MCF 10A (cell line): Measurements from ENCODE around the gene EGLN2. TPM values are rescaled to one million over a fixed set of nuclear protein-coding genes. Genes with fewer than 3 reads are reported as not detected.
"Not testable (repeated sequence)": the region's sequence is repeated elsewhere in the genome, so short reads cannot be mapped to it uniquely, and the experiment has no call there.

Experiments
- BruUV-seq: library from RNA; stranded (reverse); fragments of 400-500 nt; replicated peaks from 2 replicates; lab custom pipeline; 2021; lab: Mats Ljungman, UMichigan
- CTCF ChIA-PET: fragments of 300-600 bp; sonication (Branson Sonifier 250); formaldehyde crosslinking; extraction: SDS; loops from one replicate; lab custom pipeline; 2021; ENCODE audit warnings: antibody characterized with exemption, inconsistent platforms; lab: Yijun Ruan, JAX
- POLR2A ChIA-PET: fragments of 300-600, 350-650 bp; sonication (Branson Sonifier 250); formaldehyde crosslinking; extraction: SDS; loops from one replicate; lab custom pipeline; 2020; ENCODE audit warnings: antibody characterized with exemption, inconsistent platforms; lab: Yijun Ruan, JAX
- DNase-seq: peaks from one replicate; pipeline ENCODE4 v3.0.0-alpha.2; 2018; ENCODE audit not compliant: unreplicated experiment
- H3K27ac Mint-ChIP-seq: one replicate; pipeline ENCODE4 v1.8.0; 2022; ENCODE audit warnings: mild to moderate bottlenecking, low read depth, mixed read lengths; ENCODE audit not compliant: unreplicated experiment
- H3K27me3 Mint-ChIP-seq: one replicate; pipeline ENCODE4 v1.8.0; 2022; ENCODE audit warnings: mixed read lengths; ENCODE audit not compliant: insufficient read depth, unreplicated experiment
- H3K36me3 Mint-ChIP-seq: one replicate; pipeline ENCODE4 v1.8.0; 2022; ENCODE audit warnings: mild to moderate bottlenecking, moderate library complexity, mixed read lengths; ENCODE audit not compliant: insufficient read depth, unreplicated experiment
- H3K4me1 Mint-ChIP-seq: one replicate; pipeline ENCODE4 v1.8.0; 2022; ENCODE audit warnings: mixed read lengths; ENCODE audit not compliant: insufficient read depth, unreplicated experiment
- H3K4me3 Mint-ChIP-seq: one replicate; pipeline ENCODE4 v1.8.0; 2022; ENCODE audit warnings: mild to moderate bottlenecking, moderate library complexity, mixed read lengths; ENCODE audit not compliant: unreplicated experiment
- H3K9me3 Mint-ChIP-seq: one replicate; pipeline ENCODE4 v1.8.0; 2022; ENCODE audit warnings: mixed read lengths; ENCODE audit not compliant: unreplicated experiment
- intact Hi-C: fragments of 100-400 bp; cut with micrococcal nuclease; formaldehyde crosslinking; loops from 2 replicates; pipeline ENCODE4 v1.14.1; 2022
- total RNA-seq: library from RNA; stranded (reverse); gene quantifications from 2 replicates; pipeline ENCODE4 v1.2.3, GENCODE V29; 2022
- TF ChIP-seq, protein P1 (sequence below): fragments of 200-600 bp; IDR thresholded peaks from one replicate; pipeline ENCODE4 v1.8.0; 2022; ENCODE audit warnings: antibody characterized with exemption, mild to moderate bottlenecking; ENCODE audit not compliant: unreplicated experiment

The EGLN2 gene
- total RNA-seq, 1 experiment from 2014 or later = 55.6 TPM

DNA sequence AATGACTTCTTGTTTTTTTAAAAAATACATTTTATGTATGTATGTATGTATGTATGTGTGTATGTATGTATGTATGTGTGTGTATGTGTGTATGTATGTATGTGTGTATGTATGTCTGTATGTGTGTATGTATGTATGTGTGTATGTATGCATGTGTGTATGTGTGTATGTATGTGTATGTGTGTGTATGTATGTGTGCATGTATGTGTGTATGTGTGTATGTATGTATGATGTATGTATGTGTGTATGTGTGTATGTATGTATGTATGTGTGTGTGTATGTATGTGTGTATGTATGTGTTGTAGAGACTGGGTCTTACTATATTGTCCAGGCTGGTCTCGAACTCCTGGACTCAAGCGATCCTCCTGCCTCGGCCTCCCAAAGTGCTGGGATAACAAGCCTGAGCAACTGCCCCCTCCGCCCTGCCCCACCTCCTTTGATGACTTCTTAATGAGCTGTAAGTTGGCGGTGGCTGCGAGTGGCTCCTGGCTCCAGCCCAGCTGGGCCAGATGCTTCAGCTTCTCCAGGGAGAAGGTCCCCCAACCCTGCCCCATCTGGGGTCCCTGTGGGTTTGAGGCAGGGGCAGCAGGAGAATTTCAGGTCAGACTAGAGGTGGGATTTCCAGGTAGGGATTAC lies 26.6 kb downstream of the EGLN2 start:
- H3K27ac Mint-ChIP-seq, POLR2A ChIA-PET, BruUV-seq, DNase-seq, H3K27me3 Mint-ChIP-seq, H3K9me3 Mint-ChIP-seq, CTCF ChIA-PET, intact Hi-C loops, H3K4me3 Mint-ChIP-seq, H3K4me1 Mint-ChIP-seq: not testable (repeated sequence)
- H3K36me3 Mint-ChIP-seq = peaks cover 17% of the 10 kb centered on the region

DNA sequence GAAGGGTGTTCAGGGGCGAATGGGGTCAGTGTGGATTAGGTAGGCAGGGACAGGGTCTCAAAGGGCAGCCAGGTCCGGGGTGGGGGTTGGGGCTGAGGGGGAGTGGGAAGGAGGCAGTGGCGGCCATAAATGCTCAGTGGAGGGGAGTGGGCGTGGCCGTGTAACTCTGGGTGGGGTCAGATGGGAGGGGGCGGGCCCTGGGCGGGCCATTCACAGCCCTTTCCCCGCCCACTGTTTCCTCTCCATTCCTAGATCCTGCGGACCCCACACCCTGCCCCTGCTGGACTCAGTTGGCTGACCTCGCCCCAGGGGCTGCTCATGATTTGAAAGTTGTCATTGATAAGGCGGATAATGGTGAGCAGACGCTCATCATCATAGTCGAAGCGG lies 27.3 kb downstream of the EGLN2 start:
- intact Hi-C loops, H3K9me3 Mint-ChIP-seq, H3K4me1 Mint-ChIP-seq, H3K27ac Mint-ChIP-seq, H3K4me3 Mint-ChIP-seq, POLR2A ChIA-PET, H3K27me3 Mint-ChIP-seq, DNase-seq, BruUV-seq: not testable (repeated sequence)
- CTCF ChIA-PET = interaction anchor here (0.6 kb wide), 1 partner anchor 66 kb away, joined by 3 read pairs; no protein-coding TSS in a partner anchor
- H3K36me3 Mint-ChIP-seq = peaks cover 17% of the 10 kb centered on the region

DNA sequence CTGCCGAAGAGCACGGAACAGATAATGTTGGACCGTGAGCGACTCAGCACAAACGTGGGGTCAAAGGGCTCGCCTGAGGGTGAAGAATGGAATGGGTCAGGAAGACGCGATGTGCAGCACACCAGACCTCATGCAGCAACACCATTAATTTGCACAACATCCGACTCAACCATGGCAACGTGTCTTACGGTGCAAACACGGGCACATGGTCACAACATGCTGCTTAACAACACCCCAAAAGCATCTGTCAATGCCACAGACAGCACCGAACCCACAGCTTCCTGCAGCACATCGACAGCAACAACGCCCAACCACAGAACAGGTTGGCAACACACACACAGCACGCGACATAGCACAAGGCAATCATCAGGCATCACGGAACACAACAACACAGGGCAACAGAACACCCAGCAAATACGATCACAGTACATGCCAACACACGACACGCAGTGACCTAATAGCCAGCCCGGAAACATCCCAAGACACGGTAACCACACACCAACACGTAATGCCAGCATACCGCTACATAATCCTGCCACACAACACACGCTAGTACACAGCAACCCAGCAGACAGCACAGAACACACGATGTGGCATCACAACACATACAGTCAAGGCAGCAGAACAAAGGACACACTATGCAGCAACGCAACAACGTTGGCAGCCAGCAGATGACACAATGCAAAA lies 27.9 kb downstream of the EGLN2 start:
- H3K4me1 Mint-ChIP-seq, H3K9me3 Mint-ChIP-seq, DNase-seq, BruUV-seq, H3K27ac Mint-ChIP-seq, intact Hi-C loops, POLR2A ChIA-PET, H3K27me3 Mint-ChIP-seq, H3K4me3 Mint-ChIP-seq: not testable (repeated sequence)
- CTCF ChIA-PET = interaction anchor here (0.6 to 1.1 kb wide), 3 partner anchors 8 to 165 kb away, joined by 3 read pairs; no protein-coding TSS in a partner anchor
- peaks cover 17% of the 10 kb centered on the region for H3K36me3 Mint-ChIP-seq

DNA sequence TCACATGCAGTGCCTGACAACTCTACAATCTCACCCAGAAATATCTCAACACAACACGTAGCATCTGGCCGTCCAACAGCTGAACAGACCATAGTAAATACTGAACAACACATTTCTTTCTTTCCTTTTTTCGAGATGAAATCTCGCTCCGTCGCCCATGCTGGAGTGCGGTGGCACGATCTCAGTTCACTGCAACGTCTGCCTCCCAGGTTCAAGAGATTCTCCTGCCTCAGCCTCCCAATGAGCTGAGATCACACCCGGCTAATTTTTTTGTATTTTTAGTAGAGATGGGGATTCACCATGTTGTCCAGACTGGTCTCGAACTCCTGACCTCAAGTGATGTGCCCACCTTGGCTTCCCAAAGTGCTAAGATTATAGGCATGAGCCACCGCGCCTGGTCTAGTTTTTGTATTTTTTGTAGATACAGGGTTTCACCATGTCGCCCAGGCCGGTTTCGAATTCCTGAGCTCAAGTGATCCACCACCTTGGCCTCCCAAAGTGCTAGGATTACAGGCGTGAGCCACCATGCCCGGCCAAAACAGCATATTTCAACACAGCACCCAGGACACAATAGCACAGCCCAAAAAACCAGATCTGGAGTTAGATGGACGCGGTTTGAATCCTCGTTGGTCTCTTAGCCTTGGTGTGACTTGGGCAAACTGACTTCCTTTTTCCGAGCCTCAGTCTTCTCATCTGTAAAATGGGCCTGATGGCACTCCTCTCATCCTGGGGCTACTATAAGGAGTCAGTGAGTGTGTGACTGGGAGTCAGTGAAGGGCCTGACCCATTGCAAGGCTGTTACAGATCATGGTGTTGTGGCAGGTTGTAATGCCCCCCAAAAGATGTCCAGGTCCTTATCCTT lies 28.6 kb downstream of the EGLN2 start:
- H3K9me3 Mint-ChIP-seq = no peaks in the 10 kb centered on the region
- intact Hi-C loops = no loop called here
- H3K4me3 Mint-ChIP-seq = no peak overlapping the region
- H3K27ac Mint-ChIP-seq = no peak overlapping the region
- no peaks in the 10 kb centered on the region for H3K27me3 Mint-ChIP-seq
- H3K36me3 Mint-ChIP-seq = peaks cover 17% of the 10 kb centered on the region
- ChIA-PET CTCF (interaction anchor here (1.1 to 1.3 kb wide), 3 partner anchors 7 to 165 kb away, joined by 3 to 4 read pairs (median 3); no protein-coding TSS in a partner anchor), POLR2A (no interaction called here)
- peaks cover 13% of the 10 kb centered on the region for H3K4me1 Mint-ChIP-seq
- TF ChIP-seq, protein P1, sequence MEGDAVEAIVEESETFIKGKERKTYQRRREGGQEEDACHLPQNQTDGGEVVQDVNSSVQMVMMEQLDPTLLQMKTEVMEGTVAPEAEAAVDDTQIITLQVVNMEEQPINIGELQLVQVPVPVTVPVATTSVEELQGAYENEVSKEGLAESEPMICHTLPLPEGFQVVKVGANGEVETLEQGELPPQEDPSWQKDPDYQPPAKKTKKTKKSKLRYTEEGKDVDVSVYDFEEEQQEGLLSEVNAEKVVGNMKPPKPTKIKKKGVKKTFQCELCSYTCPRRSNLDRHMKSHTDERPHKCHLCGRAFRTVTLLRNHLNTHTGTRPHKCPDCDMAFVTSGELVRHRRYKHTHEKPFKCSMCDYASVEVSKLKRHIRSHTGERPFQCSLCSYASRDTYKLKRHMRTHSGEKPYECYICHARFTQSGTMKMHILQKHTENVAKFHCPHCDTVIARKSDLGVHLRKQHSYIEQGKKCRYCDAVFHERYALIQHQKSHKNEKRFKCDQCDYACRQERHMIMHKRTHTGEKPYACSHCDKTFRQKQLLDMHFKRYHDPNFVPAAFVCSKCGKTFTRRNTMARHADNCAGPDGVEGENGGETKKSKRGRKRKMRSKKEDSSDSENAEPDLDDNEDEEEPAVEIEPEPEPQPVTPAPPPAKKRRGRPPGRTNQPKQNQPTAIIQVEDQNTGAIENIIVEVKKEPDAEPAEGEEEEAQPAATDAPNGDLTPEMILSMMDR = no peak
- no TSS peak for BruUV-seq
- DNase-seq = no peak

DNA sequence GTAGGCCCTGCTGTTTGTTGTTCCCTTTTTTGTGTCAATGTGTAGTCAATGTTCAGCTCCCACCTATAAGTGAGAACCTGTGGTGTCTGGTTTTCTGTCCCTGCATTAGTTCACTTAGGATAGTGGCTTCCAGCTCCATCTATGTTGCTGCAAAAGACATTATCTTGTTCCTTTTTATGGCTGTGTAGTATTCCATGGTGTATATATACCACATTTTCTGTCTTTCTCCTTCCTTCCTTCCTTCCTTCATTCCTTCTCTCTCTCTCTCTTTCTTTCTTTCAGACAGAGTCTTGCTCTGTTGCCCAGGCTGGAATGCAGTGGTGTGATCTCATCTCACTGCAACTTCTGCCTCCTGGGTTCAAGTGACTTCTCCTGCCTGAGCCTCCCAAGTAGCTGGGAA lies 30.2 kb downstream of the EGLN2 start:
- Mint-ChIP-seq H3K9me3 (no peaks in the 10 kb centered on the region), H3K4me3 (no peak overlapping the region), H3K27me3 (no peaks in the 10 kb centered on the region), H3K4me1 (peaks cover 13% of the 10 kb centered on the region), H3K36me3 (peaks cover 12% of the 10 kb centered on the region), H3K27ac (no peak overlapping the region)
- DNase-seq = no peak
- BruUV-seq = no TSS peak
- TF ChIP-seq, protein P1 = no peak
- intact Hi-C loops = no loop called here
- CTCF ChIA-PET = interaction anchor here (1.3 kb wide), 1 partner anchor 9 kb away, joined by 4 read pairs; no protein-coding TSS in a partner anchor
- POLR2A ChIA-PET = interaction anchor here (0.7 to 1.3 kb wide), 3 partner anchors 51 to 79 kb away, joined by 3 read pairs; partner anchors contain the start of genes ACTMAP and RAB4B

DNA sequence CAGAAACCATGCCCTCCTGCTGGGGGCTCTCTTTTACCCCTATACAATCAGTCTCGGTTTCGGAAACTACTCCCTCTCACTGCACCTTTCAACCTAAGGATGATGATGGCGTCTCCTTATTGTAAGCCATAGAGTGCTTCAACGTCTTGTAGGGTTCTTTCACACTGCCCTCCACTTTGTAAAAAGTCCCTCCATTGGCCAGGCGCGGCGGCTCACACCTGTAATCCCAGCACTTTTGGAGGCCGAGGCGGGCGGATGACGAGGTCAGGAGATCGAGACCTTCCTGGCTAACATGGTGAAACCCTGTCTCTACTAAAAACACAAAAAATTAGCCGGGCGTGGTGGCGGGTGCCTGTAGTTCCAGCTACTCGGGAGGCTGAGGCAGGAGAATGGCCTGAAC lies 31.8 kb downstream of the EGLN2 start:
- BruUV-seq, DNase-seq, POLR2A ChIA-PET, H3K27me3 Mint-ChIP-seq, H3K9me3 Mint-ChIP-seq, H3K27ac Mint-ChIP-seq, CTCF ChIA-PET, intact Hi-C loops, H3K4me3 Mint-ChIP-seq: not testable (repeated sequence)
- H3K4me1 Mint-ChIP-seq = peaks cover 13% of the 10 kb centered on the region
- peaks cover 12% of the 10 kb centered on the region for H3K36me3 Mint-ChIP-seq
